ENCODE results near the gene SAFB2.

- no peak for TF ChIP-seq POLR2AphosphoS5 (IDR thresholded peaks at IDR 0.05)
- TF ChIP-seq, protein P1, sequence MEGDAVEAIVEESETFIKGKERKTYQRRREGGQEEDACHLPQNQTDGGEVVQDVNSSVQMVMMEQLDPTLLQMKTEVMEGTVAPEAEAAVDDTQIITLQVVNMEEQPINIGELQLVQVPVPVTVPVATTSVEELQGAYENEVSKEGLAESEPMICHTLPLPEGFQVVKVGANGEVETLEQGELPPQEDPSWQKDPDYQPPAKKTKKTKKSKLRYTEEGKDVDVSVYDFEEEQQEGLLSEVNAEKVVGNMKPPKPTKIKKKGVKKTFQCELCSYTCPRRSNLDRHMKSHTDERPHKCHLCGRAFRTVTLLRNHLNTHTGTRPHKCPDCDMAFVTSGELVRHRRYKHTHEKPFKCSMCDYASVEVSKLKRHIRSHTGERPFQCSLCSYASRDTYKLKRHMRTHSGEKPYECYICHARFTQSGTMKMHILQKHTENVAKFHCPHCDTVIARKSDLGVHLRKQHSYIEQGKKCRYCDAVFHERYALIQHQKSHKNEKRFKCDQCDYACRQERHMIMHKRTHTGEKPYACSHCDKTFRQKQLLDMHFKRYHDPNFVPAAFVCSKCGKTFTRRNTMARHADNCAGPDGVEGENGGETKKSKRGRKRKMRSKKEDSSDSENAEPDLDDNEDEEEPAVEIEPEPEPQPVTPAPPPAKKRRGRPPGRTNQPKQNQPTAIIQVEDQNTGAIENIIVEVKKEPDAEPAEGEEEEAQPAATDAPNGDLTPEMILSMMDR (IDR thresholded peaks at IDR 0.05), result no peak
These were observed 84.7 kb downstream of the SAFB2 start for GRCh38 chr19:5537870-5538269.
